ENCODE results near the gene NOS3.
A peak's percentile ranks its signal among the peaks of the same experiment; 100 is the strongest.

The NOS3 gene

GRCh38 chr7:151060416-151061212, 69.8 kb downstream of the NOS3 start:
- DNase-seq, result no peak

- peak; percentile 51 to 80 for DNase-seq
These were observed 70.6 kb downstream of the NOS3 start for GRCh38 chr7:151061213-151062110.

- no peak for DNase-seq
These were observed 71.2 kb downstream of the NOS3 start for GRCh38 chr7:151062111-151062398.

- peak in 1 of 2 experiments; percentile 33 for DNase-seq
These were observed 71.8 kb downstream of the NOS3 start for GRCh38 chr7:151062399-151063211.

- no peak for DNase-seq
These were observed 72.4 kb downstream of the NOS3 start for GRCh38 chr7:151063212-151063561.
